ENCODE results near the gene TERC.

TERC gene

GRCh38 chr3:169764882-169765612, at the start of gene TERC:
Gene TERC, minus strand, starts transcription at chr3:169765060.
- DNase-seq, result peak; percentile 27 to 84

- no peak for DNase-seq
These were observed 49.1 kb upstream of the TERC start for GRCh38 chr3:169813757-169814517.

- no peak for DNase-seq
These were observed 48.4 kb upstream of the TERC start for GRCh38 chr3:169813278-169813677.

- DNase-seq, result no peak
These were observed 47.7 kb upstream of the TERC start, which contains the start of the genes LRRC34 and LRRIQ4 for GRCh38 chr3:169812332-169813235. Gene LRRC34, minus strand, starts transcription at chr3:169812904. Its CDS starts 356 bp downstream, at chr3:169812548. Gene LRRIQ4, plus strand, starts transcription at chr3:169812870. Its CDS starts 9,052 bp downstream, at chr3:169821922.

- DNase-seq, result no peak
These were observed 46.9 kb upstream of the TERC start for GRCh38 chr3:169811631-169812331.

- DNase-seq, result no peak
These were observed 44.5 kb upstream of the TERC start for GRCh38 chr3:169809230-169809795.

GRCh38 chr3:169804681-169805080, 39.8 kb upstream of the TERC start:
- DNase-seq, result no peak

GRCh38 chr3:169792359-169792758, 27.5 kb upstream of the TERC start:
- DNase-seq, result no peak

GRCh38 chr3:169790687-169791429, 26.0 kb upstream of the TERC start:
- DNase-seq, result no peak

GRCh38 chr3:169790219-169790618, 25.4 kb upstream of the TERC start:
- no peak for DNase-seq

- no peak for DNase-seq
These were observed 22.9 kb upstream of the TERC start for GRCh38 chr3:169787791-169788190.

- DNase-seq, result no peak
These were observed 22.3 kb upstream of the TERC start for GRCh38 chr3:169787120-169787519.

- DNase-seq, result no peak
These were observed 16.5 kb upstream of the TERC start for GRCh38 chr3:169781209-169781855.

GRCh38 chr3:169780742-169781141, 15.9 kb upstream of the TERC start:
- no peak for DNase-seq

- DNase-seq, result no peak
These were observed 13.0 kb upstream of the TERC start for GRCh38 chr3:169777822-169778221.

GRCh38 chr3:169774186-169774585, 9.3 kb upstream of the TERC start:
- no peak for DNase-seq

GRCh38 chr3:169772897-169773816, 8.3 kb upstream of the TERC start, which contains the start of gene MYNN:
Gene MYNN, plus strand, starts transcription at chr3:169773396. Its CDS starts 900 bp downstream, at chr3:169774296.
- DNase-seq, result peak; percentile 25 to 68

GRCh38 chr3:169772305-169772896, 7.5 kb upstream of the TERC start:
- DNase-seq, result peak; percentile 4 to 80
